HG02981 (cell line): ENCODE measurements around the gene ARHGAP33.
"Not testable (repeated sequence)": the region's sequence is repeated elsewhere in the genome, so short reads cannot be mapped to it uniquely, and the experiment has no call there.

Experiments used
- ATAC-seq: cut with Tn5 transposase; IDR thresholded peaks from one replicate; pipeline ENCODE4 v1.9.1; 2021; ENCODE audit warnings: mild to moderate bottlenecking, moderate library complexity; ENCODE audit not compliant: unreplicated experiment

ARHGAP33 gene

GRCh38 chr19:35830986-35831385 lies 55.6 kb downstream of the ARHGAP33 start:
- ATAC-seq, result no peak

- no peak for ATAC-seq
These were observed 56.7 kb downstream of the ARHGAP33 start for GRCh38 chr19:35832054-35832453.

GRCh38 chr19:35833972-35834371 lies 58.6 kb downstream of the ARHGAP33 start:
- ATAC-seq, result no peak

- ATAC-seq, result not testable (repeated sequence)
These were observed 60.7 kb downstream of the ARHGAP33 start for GRCh38 chr19:35836096-35836495.
